Measurements from ENCODE around the gene SDR9C7. TPM values are rescaled to one million over a fixed set of nuclear protein-coding genes. Genes with fewer than 3 reads are reported as not detected.
A peak's percentile ranks its signal among the peaks of the same experiment; 100 is the strongest.

Gene SDR9C7
- polyA plus RNA-seq, 1 donor, result 0.32 TPM

DNA sequence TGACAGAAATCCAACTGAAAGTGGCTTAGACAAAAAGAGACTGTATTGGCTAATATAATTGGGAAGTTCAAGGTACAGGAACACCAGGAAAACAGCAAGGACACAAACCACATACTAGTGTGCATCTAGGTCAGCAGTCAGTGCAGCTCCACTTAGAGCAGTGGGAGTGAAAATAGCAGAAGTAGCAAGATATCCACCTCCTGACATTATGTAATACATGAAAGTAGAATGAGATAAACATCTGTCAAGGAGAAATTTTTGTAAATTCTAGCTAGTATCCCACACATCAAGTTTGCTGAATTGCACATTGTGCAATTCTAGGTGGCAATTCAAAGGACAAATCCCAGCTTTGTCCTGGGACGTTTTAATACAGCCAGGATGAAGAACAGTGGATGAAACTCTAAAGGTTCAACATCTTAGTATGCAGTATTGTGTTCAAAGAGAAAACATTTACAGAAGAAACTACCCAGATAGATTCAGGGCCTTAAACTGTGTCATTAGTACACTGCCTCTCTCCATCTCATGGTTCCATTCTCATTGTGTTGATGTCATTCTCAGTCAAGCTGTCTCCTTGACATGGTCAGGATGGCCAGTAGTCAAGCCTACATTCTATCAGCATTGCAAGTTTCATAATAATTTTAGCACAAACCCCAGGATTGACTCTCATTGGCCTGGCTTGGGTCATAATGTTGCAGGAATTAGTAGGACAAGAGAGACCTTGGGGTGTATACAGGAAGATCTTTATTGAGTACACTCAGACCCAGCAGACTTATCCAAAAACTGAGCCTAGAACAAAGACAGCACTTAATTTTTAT, 56.8 kb downstream of the SDR9C7 start:
- no peak for DNase-seq

DNA sequence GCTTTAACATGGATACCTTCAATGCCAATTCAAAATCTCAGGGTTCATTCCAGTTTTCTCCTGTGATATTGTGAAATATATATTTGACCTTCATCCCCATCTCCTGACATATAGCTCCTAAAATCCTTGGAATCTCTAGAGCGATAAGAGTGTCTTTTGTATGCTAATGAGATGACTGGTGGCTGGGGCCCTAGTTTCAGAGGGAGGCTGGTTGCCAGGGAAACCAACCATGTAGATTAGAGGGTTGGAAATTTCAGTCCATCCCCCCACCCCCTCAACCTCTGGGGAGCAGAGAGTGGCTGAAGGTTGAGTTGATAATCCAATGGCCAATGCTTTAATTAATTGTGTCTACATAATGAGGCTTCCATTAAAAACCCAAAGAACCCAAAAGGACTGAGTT, 59.4 kb downstream of the SDR9C7 start:
- no peak for DNase-seq

DNA sequence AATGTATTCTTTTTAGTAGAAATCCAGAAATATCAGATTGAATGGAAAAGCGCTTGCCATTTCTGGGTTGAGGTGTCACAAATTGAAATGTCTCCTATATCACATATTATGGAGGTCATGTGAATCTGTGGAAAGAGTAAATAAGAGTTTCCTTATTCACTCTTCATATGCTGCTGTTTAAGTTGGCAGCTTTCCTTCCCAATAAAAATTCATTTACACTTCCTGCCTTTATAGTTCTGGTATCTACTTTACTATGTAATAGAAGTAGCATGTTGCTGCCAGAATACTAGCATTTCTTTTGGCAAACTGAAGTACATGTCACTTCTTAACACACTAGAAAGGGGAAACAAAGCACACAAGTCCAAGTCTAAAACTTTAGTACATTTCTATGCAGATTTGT, 60.8 kb downstream of the SDR9C7 start:
- peak; percentile 5 for DNase-seq

Other genes starting within 250 kb of the SDR9C7 start
- gene PTGES3, start 246.1 kb downstream of the SDR9C7 start, polyA plus RNA-seq (ENCODE audit: insufficient read length), result 349 TPM
- 1,966 TPM for gene NACA, start 209.1 kb downstream of the SDR9C7 start, polyA plus RNA-seq (ENCODE audit: insufficient read length)
- 26.5 TPM for gene PRIM1, start 182.1 kb downstream of the SDR9C7 start, polyA plus RNA-seq (ENCODE audit: insufficient read length)
- gene HSD17B6, start 171.1 kb downstream of the SDR9C7 start, polyA plus RNA-seq (ENCODE audit: insufficient read length), result 1.4 TPM
- 1.2 TPM for gene RDH16, start 23.2 kb upstream of the SDR9C7 start, polyA plus RNA-seq (ENCODE audit: insufficient read length)
- 13.4 TPM for gene ZBTB39, start 72.1 kb upstream of the SDR9C7 start, polyA plus RNA-seq (ENCODE audit: insufficient read length)
- gene TAC3, start 82.1 kb upstream of the SDR9C7 start, polyA plus RNA-seq (ENCODE audit: insufficient read length), result 0.80 TPM
- gene MYO1A, start 115.7 kb upstream of the SDR9C7 start, polyA plus RNA-seq (ENCODE audit: insufficient read length), result 0.50 TPM
- 37.8 TPM for gene NEMP1, start 144.4 kb upstream of the SDR9C7 start, polyA plus RNA-seq (ENCODE audit: insufficient read length)
- gene NAB2, start 154.7 kb upstream of the SDR9C7 start, polyA plus RNA-seq (ENCODE audit: insufficient read length), result 40.8 TPM
- 127 TPM for gene STAT6, start 177.0 kb upstream of the SDR9C7 start, polyA plus RNA-seq (ENCODE audit: insufficient read length)
- gene LRP1, start 194.1 kb upstream of the SDR9C7 start, polyA plus RNA-seq (ENCODE audit: insufficient read length), result 64.5 TPM
- gene LRP1-AS, start 213.2 kb upstream of the SDR9C7 start, polyA plus RNA-seq (ENCODE audit: insufficient read length), result not detected

Measured in left kidney (tissue), 2 donors.